NCI-H526 treated with DMSO at 0.1 percent for 48 hours (cell line): ENCODE results near the gene MALL.
"Not testable (repeated sequence)": the region's sequence is repeated elsewhere in the genome, so short reads cannot be mapped to it uniquely, and the experiment has no call there.

Experiments used
- DNase-seq: peaks from one replicate; lab custom pipeline; 2025; lab: John Stamatoyannopoulos, UW

MALL gene

GRCh38 chr2:110115291-110116032 lies at the start of gene MALL:
Gene MALL (minus strand): TSS chr2:110115822. CDS start chr2:110115792, 30 bp downstream.
- DNase-seq, result peak; percentile 32

GRCh38 chr2:110157153-110157793 lies 41.7 kb upstream of the MALL start:
- peak; percentile 34 for DNase-seq

- not testable (repeated sequence) for DNase-seq
Measured at GRCh38 chr2:110154828-110155227, 39.2 kb upstream of the MALL start.

GRCh38 chr2:110154188-110154587 lies 38.6 kb upstream of the MALL start:
- not testable (repeated sequence) for DNase-seq

GRCh38 chr2:110153416-110153815 lies 37.8 kb upstream of the MALL start:
- no peak for DNase-seq

GRCh38 chr2:110152943-110153342 lies 37.3 kb upstream of the MALL start:
- no peak for DNase-seq

GRCh38 chr2:110149330-110150220 lies 34.0 kb upstream of the MALL start:
- no peak for DNase-seq

- no peak for DNase-seq
Measured at GRCh38 chr2:110146945-110147332, 31.3 kb upstream of the MALL start.

GRCh38 chr2:110146183-110146944 lies 30.7 kb upstream of the MALL start:
- DNase-seq, result no peak

GRCh38 chr2:110143982-110144381 lies 28.4 kb upstream of the MALL start:
- no peak for DNase-seq

- no peak for DNase-seq
Measured at GRCh38 chr2:110140401-110140800, 24.8 kb upstream of the MALL start.

GRCh38 chr2:110134025-110134424 lies 18.4 kb upstream of the MALL start:
- DNase-seq, result no peak

- DNase-seq, result no peak
Measured at GRCh38 chr2:110131166-110131565, 15.5 kb upstream of the MALL start.

- DNase-seq, result no peak
Measured at GRCh38 chr2:110130757-110131156, 15.1 kb upstream of the MALL start.

GRCh38 chr2:110126906-110127305 lies 11.3 kb upstream of the MALL start:
- DNase-seq, result no peak

- DNase-seq, result no peak
Measured at GRCh38 chr2:110126086-110126773, 10.6 kb upstream of the MALL start.

GRCh38 chr2:110124939-110125691 lies 9.5 kb upstream of the MALL start:
- peak; percentile 22 for DNase-seq

GRCh38 chr2:110124038-110124825 lies 8.6 kb upstream of the MALL start:
- DNase-seq, result no peak

- no peak for DNase-seq
Measured at GRCh38 chr2:110121592-110121991, 6.0 kb upstream of the MALL start.

- DNase-seq, result no peak
Measured at GRCh38 chr2:110121052-110121334, 5.4 kb upstream of the MALL start.
